NCI-H2107 treated with DMSO at 0.1 percent for 48 hours (cell line): ENCODE results near the gene RNF10.
"Not testable (repeated sequence)": the region's sequence is repeated elsewhere in the genome, so short reads cannot be mapped to it uniquely, and the experiment has no call there.

Experiments
- DNase-seq: peaks from one replicate; lab custom pipeline; 2025; ENCODE audit not compliant: unreplicated experiment; lab: John Stamatoyannopoulos, UW

RNF10 gene

GRCh38 chr12:120611534-120611933, 77.4 kb downstream of the RNF10 start:
- DNase-seq = not testable (repeated sequence)

DNA sequence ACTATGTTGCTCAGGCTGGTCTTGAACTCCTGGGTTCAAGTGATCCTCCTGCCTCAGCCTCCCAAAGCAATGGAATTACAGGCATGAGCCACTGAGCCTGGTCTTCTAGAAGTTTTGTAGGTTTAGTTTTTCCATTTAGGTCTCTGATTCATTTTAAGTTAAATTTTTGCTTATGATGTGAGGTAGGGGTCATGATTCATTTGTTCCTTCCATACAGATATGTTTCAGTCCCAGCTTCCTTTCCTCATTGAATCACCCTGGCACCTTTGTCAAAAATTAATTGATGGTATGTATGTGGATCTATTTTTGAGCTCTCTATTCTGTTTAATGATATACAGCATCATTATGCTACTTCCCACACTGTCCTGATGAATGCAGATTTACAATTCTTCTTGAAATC, 80.7 kb downstream of the RNF10 start:
- no peak for DNase-seq

DNA sequence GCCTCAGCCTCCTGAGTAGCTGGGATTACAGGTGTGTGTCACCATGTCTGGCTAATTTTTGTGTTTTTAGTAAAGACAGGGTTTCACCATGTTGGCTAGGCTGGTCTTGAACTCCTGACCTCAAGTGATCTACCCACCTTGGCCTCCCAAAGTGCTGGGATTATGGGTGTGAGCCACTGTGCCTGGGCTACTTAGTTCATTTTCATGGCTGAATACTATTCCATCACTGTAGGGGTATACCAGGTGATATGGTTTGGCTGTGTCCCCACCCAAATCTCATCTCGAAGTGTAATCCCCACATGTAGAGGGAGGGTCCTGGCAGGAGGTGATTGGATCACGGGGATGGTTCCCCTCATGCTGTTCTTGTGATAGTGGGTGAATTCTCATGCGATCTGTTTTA, 83.0 kb downstream of the RNF10 start:
- not testable (repeated sequence) for DNase-seq

GRCh38 chr12:120617767-120618166, 83.6 kb downstream of the RNF10 start:
- DNase-seq = not testable (repeated sequence)

- DNase-seq = no peak
Observed at GRCh38 chr12:120618954-120619615, 84.9 kb downstream of the RNF10 start.

DNA sequence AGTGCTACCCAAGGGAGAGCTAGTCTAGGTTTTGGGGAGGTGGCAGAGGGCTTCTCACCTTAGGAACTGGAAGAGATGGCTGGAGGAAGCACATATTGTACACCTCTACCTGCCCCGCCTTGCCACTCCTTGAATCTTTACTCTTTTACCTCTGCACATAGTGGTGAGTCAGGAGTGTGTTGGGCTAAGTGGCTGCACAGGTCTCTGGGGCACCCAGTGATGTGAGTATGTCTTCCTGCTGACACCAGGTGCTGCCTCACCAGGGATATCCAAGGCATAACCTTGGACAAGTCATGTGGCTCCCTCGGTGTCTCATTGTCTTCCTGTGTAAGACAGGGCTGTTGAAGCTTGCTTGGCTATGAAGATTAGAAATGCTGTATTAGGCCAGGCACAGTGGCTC, 86.5 kb downstream of the RNF10 start:
- DNase-seq = no peak

DNA sequence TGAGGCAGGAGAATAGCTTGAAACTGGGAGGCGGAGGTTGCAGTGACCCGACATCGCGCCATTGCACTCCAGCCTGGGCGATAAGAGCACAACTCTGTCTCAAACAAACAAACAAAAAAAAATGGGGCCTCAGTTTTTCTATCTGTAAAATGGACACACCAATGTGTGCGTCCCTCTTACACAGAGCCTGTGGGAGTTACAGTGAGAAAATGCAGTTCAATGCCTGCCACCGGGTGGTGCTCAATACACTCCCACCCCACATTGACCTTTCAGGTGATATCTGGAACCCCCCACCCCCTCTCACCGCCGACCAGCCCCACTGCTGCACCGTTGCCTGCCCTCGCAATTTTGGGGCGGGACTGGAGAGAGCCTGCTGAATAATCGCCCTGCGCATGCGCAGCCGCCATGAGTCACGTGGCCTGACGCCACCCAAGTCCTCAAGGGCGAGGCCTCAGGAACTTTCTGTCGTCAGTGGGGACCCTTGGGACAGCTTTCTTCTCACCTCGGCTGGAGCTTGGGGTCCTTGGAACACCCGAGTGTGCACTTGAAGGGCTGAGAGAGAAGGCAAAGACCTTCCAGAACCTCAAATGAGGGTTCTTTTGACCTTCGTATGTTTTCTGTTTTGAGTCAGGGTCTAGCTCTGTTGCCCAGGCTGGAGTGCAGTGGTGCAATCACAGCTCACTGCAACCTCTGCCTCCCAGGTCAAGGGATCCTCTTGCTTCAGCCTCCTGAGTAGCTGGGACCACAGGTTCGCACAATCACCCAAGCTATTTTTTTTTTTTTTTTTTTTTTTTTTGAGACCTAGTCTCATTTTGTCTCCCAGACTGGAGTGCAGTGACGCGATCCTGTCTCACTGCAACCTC, 91.6 kb downstream of the RNF10 start:
- no peak for DNase-seq
